ENCODE measurements around the gene PHLPP1. TPM values are rescaled to one million over a fixed set of nuclear protein-coding genes. Genes with fewer than 3 reads are reported as not detected.

The PHLPP1 gene
- total and polyA plus RNA-seq, 2 of the 4 experiments (the other 2 are of a cell fraction), result 3.3 to 3.6 TPM

- peaks cover 12% of the 10 kb centered on the region for H3K4me1 ChIP-seq (ENCODE audit: control insufficient read depth, insufficient read depth, low read length)
- no peak overlapping the region for H4K91ac ChIP-seq (ENCODE audit: insufficient read depth, low read depth, low read length)
- H2BK120ac ChIP-seq (ENCODE audit: low read depth, low read length), result no peak overlapping the region
- no peak overlapping the region for H3K9ac ChIP-seq (ENCODE audit: low read depth, low read length)
- in situ Hi-C loops (cut with MboI; ENCODE audit: low sequenced_read_pairs) (no loop called here), intact Hi-C loops (cut with micrococcal nuclease) (no loop called here), dilution Hi-C loops (cut with HindIII; ENCODE audit: low sequenced_read_pairs, unreplicated experiment) (no loop called here)
- TF ChIP-seq POLR2A (IDR thresholded peaks at IDR 0.05; ENCODE audit: low read depth, low read length), result no peak
- no peak for TF ChIP-seq CTCF (conservative IDR thresholded peaks at IDR 0.05; ENCODE audit: low read depth, low read length)
- no peak for TF ChIP-seq ELK1 (IDR thresholded peaks at IDR 0.05; ENCODE audit: borderline replicate concordance, low read depth, low read length)
- no peak for TF ChIP-seq MXI1 (IDR thresholded peaks at IDR 0.05; ENCODE audit: borderline replicate concordance, low read depth, low read length)
- TF ChIP-seq MAZ (IDR thresholded peaks at IDR 0.05; ENCODE audit: borderline replicate concordance, low read depth, low read length), result no peak
- TF ChIP-seq SMC3 (IDR thresholded peaks at IDR 0.05; ENCODE audit: low read depth, low read length), result no peak
- no peak for TF ChIP-seq CHD1 (IDR thresholded peaks at IDR 0.05; ENCODE audit: low read depth, low read length)
- TF ChIP-seq RAD21 (IDR thresholded peaks at IDR 0.05; ENCODE audit: low read length), result no peak
- no peak for TF ChIP-seq BHLHE40 (IDR thresholded peaks at IDR 0.05; ENCODE audit: low read depth, low read length)
- TF ChIP-seq RFX5 (IDR thresholded peaks at IDR 0.05; ENCODE audit: low read depth, low read length), result no peak
- no peak for TF ChIP-seq FOS (IDR thresholded peaks at IDR 0.05; ENCODE audit: low read depth, low read length)
- no peak for TF ChIP-seq MAFK (IDR thresholded peaks at IDR 0.05; ENCODE audit: low read depth, low read length)
- TF ChIP-seq USF2 (IDR thresholded peaks at IDR 0.05; ENCODE audit: low read depth, low read length), result no peak
- TF ChIP-seq CEBPB (IDR thresholded peaks at IDR 0.05; ENCODE audit: low read depth, low read length), result no peak
- H2BK15ac ChIP-seq (ENCODE audit: low read depth, low read length), result no peak overlapping the region
- no peaks in the 10 kb centered on the region for H3K36me3 ChIP-seq (ENCODE audit: control insufficient read depth, insufficient read depth, low read length)
- H3K27me3 ChIP-seq (ENCODE audit: control insufficient read depth, insufficient read depth, low read length), result no peaks in the 10 kb centered on the region
- BruUV-seq (replicated peaks), result no TSS peak
- no peak overlapping the region for H3K14ac ChIP-seq (replicated peaks; ENCODE audit: low read depth, low read length)
- H4K20me1 ChIP-seq (ENCODE audit: insufficient read depth, low read length), result no peaks in the 10 kb centered on the region; the same call in 1 of the 2 replicates
- H4K8ac ChIP-seq (ENCODE audit: low read depth in 2 of 2, low read length in 2 of 2), result no peak overlapping the region
- no peak overlapping the region for H3K23ac ChIP-seq (ENCODE audit: low read depth, low read length)
- no peak overlapping the region for H4K5ac ChIP-seq (ENCODE audit: low read depth, low read length)
- H2AFZ ChIP-seq (replicated peaks; ENCODE audit: low read length, poor library complexity), result no peak overlapping the region
- peaks cover 0 to 17% of the 10 kb centered on the region in 2 experiments; a peak in 3 of 4 replicates for H3K79me1 ChIP-seq (ENCODE audit: low read depth in 1 of 2, low read length in 2 of 2)
- H3K27ac ChIP-seq (ENCODE audit: insufficient read depth, low read length), result no peak overlapping the region
- CTCF ChIA-PET, result interaction anchor here (1.0 kb wide), 1 partner anchor 155 kb away, joined by 3 read pairs; no protein-coding TSS in a partner anchor
- ATAC-seq (ENCODE audit: low read depth) (no peak), DNase-seq (no peak)
- H2BK5ac ChIP-seq (ENCODE audit: low read depth, low read length, poor library complexity, severe bottlenecking), result no peak overlapping the region
- no peak overlapping the region for H3K4ac ChIP-seq (ENCODE audit: low read depth, low read length)
- H3K4me3 ChIP-seq (ENCODE audit: insufficient read depth, low read depth, low read length), result no peak overlapping the region
- no peak overlapping the region for H2BK20ac ChIP-seq (ENCODE audit: low read depth, low read length)
- H3K9me3 ChIP-seq (ENCODE audit: control insufficient read depth, insufficient read depth, low read length), result no peaks in the 10 kb centered on the region
- no peak overlapping the region for H3K4me2 ChIP-seq (ENCODE audit: low read depth, low read length)
- no peak overlapping the region for H3K18ac ChIP-seq (ENCODE audit: low read depth, low read length)
- no peak overlapping the region for H3K56ac ChIP-seq (ENCODE audit: extremely low read depth, insufficient read depth, low read length)
- no CpG with 5 or more reads among the region's 4 CpGs for WGBS, 2 experiments (ENCODE audit: extremely low coverage in 2 of 2, insufficient read length in 1 of 2)
- peaks cover 14% of the 10 kb centered on the region for H3K9me1 ChIP-seq (ENCODE audit: insufficient read depth, low read length)
- H2AK5ac ChIP-seq (ENCODE audit: low read depth, low read length), result no peak overlapping the region
- POLR2A ChIA-PET (ENCODE audit: unreplicated experiment), result no interaction called here
- no peak overlapping the region for H2AK9ac ChIP-seq (replicated peaks; ENCODE audit: low read depth, low read length, poor library complexity)
Observed at GRCh38 chr18:62880673-62881364, 165.5 kb downstream of the PHLPP1 start.

Measured in IMR-90 (cell line).